ENCODE measurements around the gene TAP2. TPM values are rescaled to one million over a fixed set of nuclear protein-coding genes. Genes with fewer than 3 reads are reported as not detected.

Gene TAP2
- total and polyA plus RNA-seq, 2 experiments from 2014 or later = 4.9 to 102 TPM

GRCh38 chr6:32849126-32849525 is 10.6 kb upstream of the TAP2 start (continued):
- TF ChIP-seq REST (IDR thresholded peaks at IDR 0.05; ENCODE audit: unreplicated experiment) = no peak
- TF ChIP-seq ETS1 (IDR thresholded peaks at IDR 0.05) = no peak
- no peak for TF ChIP-seq EZH2 (IDR thresholded peaks at IDR 0.05; ENCODE audit: low read depth, unreplicated experiment)
- TF ChIP-seq POLR2AphosphoS5 (IDR thresholded peaks at IDR 0.05; ENCODE audit: low read depth) = no peak
- no peak for TF ChIP-seq ZNF331 (CRISPR knock-in tag; IDR thresholded peaks at IDR 0.05; ENCODE audit: low read depth)

GRCh38 chr6:32847795-32848194 is 9.3 kb upstream of the TAP2 start:
- no peak for DNase-seq (ENCODE audit: low spot score)
- no peak overlapping the region for H3K27ac ChIP-seq (ENCODE audit: low read depth)
- H3F3A ChIP-seq (replicated peaks; ENCODE audit: low read depth) = 0 out of 2 replicates have a peak, but pooled peaks cover 2% of the 10 kb centered on the region
- H3K27ac Mint-ChIP-seq = no peak overlapping the region
- H3K27me3 ChIP-seq (ENCODE audit: insufficient read depth) = peaks cover 27% of the 10 kb centered on the region
- ATAC-seq = no peak
- H3K4me2 ChIP-seq = no peak overlapping the region
- no peak overlapping the region for H3K4me3 ChIP-seq
- H3K9me2 ChIP-seq (ENCODE audit: insufficient read depth) = no peaks in the 10 kb centered on the region
- no peak overlapping the region for H3K4me3 Mint-ChIP-seq
- H3K36me3 Mint-ChIP-seq (ENCODE audit: low read depth) = peaks cover 18% of the 10 kb centered on the region; the same call in 2 of the 3 replicates
- H3K9me3 Mint-ChIP-seq = no peaks in the 10 kb centered on the region; the same call in 2 of the 3 replicates
- H3K27me3 Mint-ChIP-seq (ENCODE audit: insufficient read depth, low read depth, poor library complexity) = peaks cover 29% of the 10 kb centered on the region
- H4K20me1 ChIP-seq (replicated peaks; ENCODE audit: insufficient read depth) = no peaks in the 10 kb centered on the region
- peaks cover 23% of the 10 kb centered on the region for H3K4me1 Mint-ChIP-seq
- H3K36me3 ChIP-seq (ENCODE audit: insufficient read depth) = no peaks in the 10 kb centered on the region; the same call in 1 of the 2 replicates
- H2AFZ ChIP-seq = no peak overlapping the region
- H3K4me1 ChIP-seq (ENCODE audit: insufficient read depth) = peaks cover 12% of the 10 kb centered on the region
- H3K79me2 ChIP-seq (replicated peaks; ENCODE audit: insufficient read depth) = no peaks in the 10 kb centered on the region
- TF ChIP-seq EZH2 (IDR thresholded peaks at IDR 0.05; ENCODE audit: low read depth, unreplicated experiment) (no peak), NANOG (IDR thresholded peaks at IDR 0.05; ENCODE audit: borderline replicate concordance) (no peak), ETS1 (IDR thresholded peaks at IDR 0.05) (no peak), REST (IDR thresholded peaks at IDR 0.05; ENCODE audit: unreplicated experiment) (no peak), ZNF462 (CRISPR knock-in tag; IDR thresholded peaks at IDR 0.05) (no peak), ZNF331 (CRISPR knock-in tag; IDR thresholded peaks at IDR 0.05; ENCODE audit: low read depth) (no peak), ZNF114 (CRISPR knock-in tag; IDR thresholded peaks at IDR 0.05) (no peak), POLR2AphosphoS5 (IDR thresholded peaks at IDR 0.05; ENCODE audit: low read depth) (no peak)

All from GM23338 (cell line).